Activated CD4-positive, alpha-beta T cell treated with anti-CD3 and anti-CD28 coated beads for 24 hours (primary cell): ENCODE results near the gene PSMD1.
"Not testable (repeated sequence)": the region's sequence is repeated elsewhere in the genome, so short reads cannot be mapped to it uniquely, and the experiment has no call there.

Source experiments
- DNase-seq, 2 donors: peaks; one replicate each; pipeline ENCODE4 v3.0.0-alpha.2; 2020; ENCODE audit warnings: low read depth in 2 of 2

PSMD1 gene

DNA sequence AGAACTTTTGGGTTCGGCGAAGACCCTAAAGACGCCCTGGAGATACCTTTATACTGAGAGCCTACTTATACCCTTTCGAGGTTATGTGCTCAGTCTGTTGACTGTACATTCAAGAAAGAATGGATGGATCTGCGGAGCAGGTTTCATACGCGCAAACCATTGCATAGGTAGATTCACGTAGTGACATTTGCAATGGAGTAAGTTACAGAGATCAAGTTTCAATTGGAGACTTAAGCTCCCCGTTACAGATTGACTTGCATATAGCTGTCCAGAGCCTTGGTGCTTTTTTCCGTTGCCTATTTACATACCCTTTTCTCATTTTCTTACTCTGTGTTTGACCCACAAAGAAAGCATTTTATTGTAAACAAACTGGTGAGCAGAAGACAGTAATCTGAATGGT, 923 bp downstream of the PSMD1 start:
- DNase-seq = no peak

DNA sequence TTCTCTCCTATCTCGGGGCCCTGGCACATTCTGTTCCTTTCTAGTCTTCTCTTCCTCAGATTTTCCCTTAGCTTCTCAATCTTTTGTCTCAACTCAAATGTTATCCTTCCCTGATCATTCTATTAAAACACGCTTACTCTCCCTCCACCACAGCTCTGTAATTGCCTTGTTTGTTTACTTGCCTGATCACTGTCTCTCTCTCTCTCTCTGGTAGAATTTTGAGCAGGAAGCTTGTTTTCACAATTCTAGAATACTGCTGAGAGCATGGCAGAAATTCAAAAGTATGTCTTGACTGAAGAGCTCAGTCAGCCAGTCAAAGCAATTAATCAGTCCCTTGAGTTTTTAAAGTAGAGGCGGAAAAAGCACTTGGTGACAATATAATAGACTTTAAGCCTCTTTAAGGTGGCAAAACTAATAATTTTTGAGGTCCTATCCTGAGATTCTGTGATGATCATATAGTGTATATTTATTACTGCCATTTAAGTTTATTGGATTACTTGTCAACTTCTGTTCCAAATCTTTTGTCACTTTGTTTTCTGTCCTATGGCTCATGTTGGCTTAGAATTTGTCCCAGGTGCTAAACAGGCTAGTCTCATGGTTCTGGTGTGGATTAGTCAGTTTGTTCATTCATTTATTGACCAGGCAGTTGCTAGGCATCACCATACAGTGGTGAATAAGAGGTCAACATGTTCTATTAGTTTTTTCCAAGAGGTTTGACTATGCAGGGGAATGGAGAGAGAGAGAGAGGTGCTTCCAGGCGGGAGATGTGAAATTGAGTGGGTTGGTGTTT, 2.3 kb downstream of the PSMD1 start:
- DNase-seq = no peak

DNA sequence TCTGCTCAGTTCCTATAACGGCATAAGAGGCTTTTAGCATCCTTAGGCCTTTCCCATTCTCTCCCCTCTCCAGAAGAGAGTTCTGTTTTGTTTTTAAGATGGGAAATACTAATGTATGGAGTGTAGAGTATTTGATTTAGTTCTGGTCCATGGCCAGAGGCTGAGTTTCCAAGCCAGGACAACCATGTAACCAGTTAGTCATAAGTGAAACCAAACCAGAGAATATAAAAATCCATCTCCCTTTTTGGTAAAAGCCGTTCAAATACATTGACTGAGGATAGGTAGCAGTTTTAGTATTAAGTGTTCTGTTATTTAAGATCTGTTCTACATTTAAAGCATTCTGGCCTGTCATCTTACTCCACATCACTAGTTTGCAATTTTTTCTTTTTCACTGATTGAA, 3.1 kb downstream of the PSMD1 start:
- DNase-seq = no peak

DNA sequence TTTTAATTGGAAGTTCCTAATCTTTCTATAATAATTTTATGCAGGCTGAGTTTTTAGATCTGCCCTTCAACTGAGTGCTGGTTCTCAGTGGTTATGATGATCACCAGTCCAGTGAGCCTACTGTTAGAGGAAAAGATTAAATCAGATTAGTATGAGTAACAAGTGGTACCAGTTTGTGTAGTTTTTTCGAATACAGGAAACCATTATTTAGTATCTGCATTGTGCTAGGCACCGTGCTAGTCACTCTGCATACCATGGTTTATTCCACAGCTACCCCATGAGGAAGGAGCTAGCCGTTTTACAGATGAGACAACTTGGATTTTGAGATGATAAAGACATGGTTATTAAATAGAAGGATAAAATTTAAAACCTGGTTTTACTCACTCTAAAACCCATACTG, 6.1 kb downstream of the PSMD1 start:
- DNase-seq = no peak

DNA sequence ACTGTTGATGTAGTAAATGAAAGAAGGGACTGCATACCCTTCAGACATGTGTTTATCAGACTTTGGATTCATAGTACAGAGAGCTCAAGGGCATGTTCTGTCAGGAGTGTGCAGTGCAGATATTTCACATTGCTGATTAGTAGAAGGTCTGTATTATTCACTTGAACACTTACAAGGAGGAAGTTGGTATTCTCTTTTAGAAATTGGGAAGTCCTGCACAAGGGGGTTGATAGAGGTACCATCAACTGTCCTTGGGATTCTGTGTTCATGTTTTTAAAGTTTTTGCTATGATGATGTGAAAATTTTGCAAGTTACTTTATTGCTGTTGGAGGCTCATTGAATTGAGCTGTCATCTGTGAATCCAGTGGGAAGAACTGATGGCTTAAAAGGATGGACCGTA, 6.7 kb downstream of the PSMD1 start:
- DNase-seq = no peak

DNA sequence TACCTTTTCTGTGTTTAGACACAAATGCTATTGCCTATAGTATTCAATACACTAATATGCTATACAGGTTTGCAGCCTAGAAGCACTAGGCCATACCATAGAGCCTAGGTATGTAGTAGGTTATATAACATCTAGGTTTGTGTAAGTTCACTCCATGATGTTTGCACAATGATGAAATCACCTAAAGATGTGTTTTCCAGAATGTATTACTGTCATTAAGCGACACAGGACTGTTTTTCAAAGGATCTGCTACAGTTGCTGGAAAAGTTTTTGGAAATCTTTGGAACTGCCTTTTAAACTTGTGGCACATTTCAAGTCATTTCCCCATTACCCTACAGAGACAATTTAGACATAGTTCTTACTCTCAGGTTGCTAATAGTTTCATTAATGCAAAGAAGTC, 9.3 kb downstream of the PSMD1 start:
- no peak for DNase-seq

DNA sequence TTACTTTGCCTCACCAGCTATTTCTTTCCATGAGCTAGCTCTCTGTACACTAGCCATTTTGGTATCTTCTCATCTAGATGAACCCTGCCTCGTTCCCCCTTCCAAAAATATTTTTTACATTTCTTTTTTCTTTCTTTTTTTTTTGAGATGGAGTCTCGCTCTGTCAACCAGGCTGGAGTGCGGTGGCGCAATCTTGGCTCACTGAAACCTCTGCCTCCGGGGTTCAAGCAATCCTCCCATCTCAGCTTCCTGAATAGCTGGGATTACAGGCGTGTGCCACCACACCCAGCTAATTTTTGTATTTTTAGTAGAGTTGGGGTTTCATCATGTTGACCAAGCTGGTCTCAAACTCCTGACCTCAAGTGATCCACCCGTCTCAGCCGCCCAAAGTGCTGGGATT, 10.9 kb downstream of the PSMD1 start:
- DNase-seq = not testable (repeated sequence)

DNA sequence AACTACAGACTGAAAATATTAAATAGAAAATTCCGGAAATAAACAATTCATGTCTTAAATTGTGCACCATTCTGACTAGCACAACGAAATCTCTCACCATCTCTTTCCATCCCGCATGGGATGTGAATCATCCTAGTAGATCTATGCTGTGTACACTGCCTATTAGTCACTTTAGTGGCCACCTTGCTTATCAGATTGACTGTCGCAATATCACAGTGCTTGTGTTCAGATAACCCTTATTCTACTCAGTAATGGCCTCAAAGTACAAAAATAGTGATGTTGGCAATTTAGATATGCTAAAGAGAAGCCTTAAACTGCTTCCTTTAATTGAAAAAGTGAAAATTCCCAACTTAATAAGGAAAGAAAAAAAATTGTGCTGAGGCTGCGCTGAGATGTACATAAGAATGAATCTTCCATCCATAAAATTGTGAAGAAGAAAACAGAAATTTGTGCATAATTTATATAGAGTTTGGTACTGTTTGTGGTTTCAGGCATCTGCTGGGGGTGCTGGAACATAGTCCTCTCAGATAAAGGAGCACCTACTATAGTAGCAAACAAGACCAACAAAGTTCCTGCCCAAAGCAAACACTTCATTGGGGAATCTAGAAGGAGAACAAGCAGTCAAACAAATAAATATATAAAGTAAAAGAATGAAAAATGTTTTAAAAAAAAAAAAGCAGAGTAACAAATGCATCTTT, 12.0 kb downstream of the PSMD1 start:
- DNase-seq = no peak

DNA sequence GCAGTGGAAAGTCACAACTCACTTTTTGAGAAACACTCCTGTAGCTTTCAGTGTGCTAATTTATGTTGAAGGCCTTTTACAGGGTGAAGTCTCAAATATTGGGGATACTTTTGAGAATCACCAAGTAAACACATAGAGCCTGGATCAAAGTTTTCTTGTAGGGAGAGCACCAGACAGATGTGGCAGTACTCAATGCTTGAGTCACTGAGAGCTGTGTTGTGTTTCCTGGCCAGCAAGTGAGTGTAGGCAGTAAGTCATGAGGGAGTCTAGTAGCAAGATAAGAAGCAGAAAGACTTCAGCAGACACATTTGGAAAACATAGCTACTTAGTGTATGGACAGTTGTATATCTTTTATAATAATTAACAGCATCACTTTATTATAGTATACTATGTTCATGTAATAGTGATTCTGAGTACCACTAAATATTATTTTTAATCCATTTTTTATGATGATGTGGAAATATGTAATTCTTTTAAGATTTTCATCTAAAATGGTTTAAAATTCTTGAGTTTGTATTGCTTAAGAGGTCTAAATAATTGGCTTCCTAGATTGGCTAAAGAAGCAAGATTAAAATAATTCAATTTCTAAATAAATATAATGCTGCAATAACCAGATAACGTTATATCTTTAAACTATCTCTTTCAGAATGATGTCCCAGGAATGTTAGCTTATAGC, 12.8 kb downstream of the PSMD1 start:
- DNase-seq = no peak

DNA sequence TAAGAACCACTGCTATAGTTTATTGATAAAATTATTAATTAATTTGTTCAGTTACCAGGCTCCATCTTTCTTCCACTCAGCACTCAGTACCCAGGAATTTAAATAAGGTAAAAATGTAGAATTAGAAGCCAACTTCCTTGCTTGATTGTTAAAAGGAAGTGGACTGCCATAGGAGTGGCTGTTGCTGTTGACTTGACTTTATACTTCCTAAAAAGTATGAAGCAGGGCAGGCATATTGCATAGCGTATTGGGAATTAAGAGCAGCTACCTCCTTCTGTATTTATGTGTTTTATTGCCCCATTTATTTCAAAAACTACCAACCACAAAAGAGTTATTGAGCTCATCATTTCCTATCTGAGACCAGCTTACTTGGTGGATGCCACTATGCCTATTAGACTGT, 27.9 kb downstream of the PSMD1 start:
- DNase-seq = no peak

DNA sequence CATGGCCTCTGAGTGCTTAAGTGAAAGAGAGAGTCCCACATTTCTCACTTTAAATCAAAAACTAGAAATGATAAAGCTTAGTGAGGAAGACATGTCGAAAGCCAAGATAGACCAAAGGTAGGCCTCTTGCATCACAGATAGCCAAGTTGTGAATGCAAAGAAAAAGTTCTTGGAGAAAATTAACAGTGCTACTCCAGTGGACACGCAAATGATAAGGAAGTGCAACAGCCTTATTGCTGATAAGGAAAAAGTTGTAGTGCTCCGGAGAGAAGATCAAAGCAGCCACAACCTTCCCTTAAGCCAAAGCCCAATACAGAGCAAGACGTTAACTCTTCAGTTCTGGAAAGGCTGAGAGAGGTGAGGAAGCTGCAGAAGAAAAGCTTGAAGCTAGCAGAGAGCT, 32.1 kb downstream of the PSMD1 start:
- no peak for DNase-seq

DNA sequence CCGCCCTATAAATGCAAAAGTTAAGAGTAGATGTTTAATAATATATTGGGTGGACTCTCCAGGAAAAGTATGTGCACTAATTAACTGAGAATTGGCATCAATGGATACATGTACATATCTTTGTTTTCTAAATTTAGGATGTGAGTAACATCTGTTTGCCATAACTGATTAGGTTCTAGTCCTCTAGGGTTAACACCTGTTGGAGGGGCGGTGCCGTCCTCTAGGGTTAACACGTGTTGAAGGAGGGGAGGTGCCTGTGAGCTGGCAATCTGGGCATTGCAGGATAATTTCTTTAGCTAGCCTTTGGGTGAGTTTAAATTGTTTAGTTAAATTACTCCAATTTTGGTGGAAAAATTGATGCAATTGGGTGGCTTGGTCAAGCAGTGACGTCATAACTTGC, 37.3 kb downstream of the PSMD1 start:
- no peak for DNase-seq

DNA sequence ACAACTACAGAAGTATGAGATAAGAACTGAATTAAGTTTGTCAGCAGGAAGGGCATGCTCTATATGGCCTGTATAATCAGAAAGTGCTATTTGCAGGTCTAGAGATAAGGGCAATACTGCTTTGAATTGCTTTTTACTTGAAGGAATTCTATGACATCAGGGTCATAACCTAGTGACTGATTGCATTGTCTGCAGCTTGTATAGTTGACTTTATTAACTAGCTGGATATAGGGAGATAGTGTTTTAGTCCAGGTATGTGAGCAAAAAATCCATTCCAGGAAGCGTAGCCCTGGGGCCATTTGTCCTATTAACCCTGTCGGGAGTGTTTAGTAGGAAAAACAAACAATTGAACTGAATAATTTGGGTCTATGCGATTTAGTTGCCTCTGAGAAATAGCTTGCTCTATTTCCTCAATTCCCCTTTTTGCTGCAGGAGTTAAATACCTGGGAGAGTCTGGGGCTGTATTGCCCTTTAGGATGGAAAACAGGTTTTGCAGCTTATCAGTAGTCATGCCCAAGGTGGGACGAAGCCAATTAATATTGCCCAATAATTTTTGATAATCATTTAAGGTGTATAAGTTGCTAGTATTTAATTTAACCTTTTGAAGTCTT, 38.2 kb downstream of the PSMD1 start:
- no peak for DNase-seq

DNA sequence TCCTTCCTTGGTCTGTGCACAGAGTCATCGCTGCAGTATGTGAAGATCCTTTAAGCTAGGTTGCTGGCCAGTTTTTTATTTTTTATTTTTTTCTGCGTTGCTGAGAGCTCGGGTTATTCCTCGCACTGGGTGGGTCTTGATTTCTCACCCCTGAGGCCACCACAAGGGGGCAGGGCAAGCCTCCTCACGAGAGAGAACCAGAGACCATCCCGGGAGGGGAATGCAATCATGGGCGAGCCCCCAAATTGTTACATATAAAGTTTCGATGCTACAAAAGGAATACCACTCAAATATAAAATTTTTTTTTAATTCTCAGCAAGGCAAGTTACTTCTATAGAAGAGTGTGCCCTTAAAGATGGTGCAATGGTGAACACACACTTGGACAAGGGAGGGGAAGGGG, 43.3 kb downstream of the PSMD1 start:
- no peak for DNase-seq

DNA sequence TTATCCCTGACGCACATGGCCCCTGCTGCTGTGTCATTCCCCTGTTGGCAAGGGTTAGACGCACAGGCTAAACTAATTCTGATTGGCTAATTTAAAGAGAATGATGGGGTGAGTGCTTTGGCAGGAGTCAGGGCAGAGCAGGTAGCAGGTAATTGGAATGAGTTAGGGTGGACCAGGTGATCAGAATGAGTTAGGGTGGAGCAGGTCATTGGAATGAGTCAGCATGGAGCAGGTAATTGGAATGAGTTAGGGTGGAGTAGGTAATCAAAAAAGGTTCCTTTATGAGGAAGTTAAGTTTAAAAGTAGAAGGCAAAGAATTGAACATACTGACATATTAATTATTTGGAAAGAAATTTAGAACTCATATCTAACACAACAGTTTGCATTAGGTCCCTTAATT, 43.7 kb downstream of the PSMD1 start:
- not testable (repeated sequence) for DNase-seq

DNA sequence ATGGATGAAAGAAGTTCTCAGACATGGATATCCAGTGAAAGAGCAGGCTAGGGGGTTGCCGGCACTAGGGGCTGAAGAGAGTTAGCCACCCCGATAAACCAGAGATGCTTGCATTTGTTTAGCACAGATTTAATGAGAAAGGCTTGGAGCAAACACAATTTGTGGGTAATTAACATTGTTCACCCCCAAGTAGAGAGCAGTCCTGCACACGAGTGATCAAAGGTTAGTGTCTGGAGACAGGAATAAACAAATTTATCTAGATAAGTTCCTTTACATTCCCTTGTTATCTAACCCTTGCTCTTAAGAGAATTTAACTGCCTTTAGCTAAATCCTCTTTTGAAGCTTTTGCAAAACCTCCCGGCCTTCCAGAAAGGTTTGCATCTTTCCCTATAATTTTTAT, 44.3 kb downstream of the PSMD1 start:
- DNase-seq = no peak

DNA sequence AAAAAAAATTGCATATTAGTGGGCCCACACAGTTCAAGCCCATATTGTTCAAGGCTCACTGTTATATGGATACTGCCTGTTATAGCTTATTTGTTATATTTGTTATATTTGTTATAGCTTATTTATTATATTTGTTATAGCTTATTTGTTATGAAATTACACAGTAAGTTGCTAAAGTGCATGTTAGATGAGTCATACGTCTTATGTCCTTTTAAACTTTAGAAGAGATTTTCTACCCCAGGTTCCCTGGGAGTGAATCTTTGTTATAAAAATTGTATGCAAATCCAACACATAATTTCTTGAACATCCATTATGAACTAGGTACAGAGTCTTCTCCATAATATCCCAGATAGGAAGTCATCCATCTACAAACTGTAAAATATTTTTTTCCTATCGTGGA, 46.1 kb downstream of the PSMD1 start:
- DNase-seq = no peak

DNA sequence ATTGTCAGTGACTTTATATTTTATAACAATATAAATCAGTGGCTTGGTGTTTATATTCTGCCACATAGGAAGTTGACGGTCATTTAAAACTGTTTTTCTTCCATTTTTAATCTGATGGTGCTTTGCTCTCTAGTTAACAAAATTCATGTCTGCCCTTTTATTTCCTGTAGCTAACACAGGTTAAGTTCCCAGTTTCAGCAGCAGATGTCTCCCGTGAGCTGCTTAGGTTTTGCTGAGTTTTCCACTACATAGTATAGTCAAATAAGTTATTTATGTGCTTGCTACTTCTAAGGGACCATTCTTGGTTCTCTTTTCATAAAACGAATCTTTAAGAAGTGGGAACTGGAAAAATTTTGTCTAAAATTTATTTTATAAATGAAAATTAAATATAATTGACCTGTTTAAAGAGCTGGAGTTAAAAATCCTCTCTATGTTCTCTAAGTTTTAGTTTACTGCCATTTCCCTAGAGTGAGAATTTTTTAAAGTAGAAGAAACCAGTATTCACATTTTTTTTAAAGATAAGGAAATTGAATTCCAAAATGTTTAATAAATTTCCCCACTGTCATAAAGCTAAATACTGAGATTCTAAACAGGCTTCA, 47.5 kb downstream of the PSMD1 start:
- peak; percentile 18 to 23 for DNase-seq

DNA sequence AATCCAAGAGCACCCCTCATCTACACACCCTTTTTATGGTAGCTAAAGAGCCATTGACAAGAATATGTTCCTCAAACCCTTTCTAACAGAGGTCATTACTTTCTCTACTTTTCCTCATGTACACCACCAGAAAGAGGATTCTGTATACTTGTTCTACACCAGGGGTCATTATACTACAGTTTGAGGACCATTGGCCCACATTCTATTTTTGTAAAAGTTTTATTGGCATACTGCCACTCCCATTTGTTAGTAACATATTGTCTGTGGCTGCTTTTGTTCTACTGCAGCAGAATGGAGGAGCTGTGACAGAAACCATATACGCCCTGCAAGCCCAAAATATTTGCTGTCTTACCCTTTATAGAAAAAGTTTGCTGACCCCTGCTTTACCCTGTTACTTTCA, 53.9 kb downstream of the PSMD1 start:
- no peak for DNase-seq

DNA sequence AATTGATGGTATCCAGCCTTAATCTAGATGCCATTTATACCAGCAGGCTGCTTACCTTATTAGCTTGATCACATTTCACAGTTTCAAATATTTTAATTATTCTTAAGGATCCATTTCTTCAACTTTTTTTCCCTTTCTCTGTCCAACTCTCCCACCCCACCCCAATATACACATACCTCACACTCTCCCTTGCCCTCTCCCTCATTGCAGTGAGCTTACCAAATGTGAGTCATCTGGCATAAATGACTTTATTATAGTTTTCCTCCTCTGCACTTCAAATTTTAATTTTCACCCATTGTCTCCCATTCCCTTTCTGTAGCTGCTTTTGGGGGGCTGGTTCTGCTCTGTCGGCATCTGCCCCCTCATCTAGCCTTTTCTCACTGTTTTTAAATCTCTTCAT, 55.3 kb downstream of the PSMD1 start:
- DNase-seq = no peak

DNA sequence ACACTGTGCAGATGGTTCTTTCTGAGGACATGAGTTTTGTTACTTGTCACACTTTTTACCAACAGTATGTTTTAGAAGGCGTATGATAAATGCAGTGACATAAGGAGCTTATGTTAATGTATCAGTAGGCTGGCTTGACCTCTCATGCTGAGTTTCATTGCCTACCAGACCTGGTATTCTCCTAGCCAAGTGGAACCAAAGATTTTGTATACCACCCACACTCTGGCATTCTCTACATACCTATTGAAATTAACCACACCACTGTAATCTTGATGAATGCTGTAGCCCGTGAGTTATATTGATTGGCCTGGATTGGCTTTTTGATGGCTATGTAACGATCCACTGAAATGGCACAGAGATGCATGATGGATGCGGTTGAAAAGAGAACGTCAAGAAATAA, 56.8 kb downstream of the PSMD1 start:
- no peak for DNase-seq

DNA sequence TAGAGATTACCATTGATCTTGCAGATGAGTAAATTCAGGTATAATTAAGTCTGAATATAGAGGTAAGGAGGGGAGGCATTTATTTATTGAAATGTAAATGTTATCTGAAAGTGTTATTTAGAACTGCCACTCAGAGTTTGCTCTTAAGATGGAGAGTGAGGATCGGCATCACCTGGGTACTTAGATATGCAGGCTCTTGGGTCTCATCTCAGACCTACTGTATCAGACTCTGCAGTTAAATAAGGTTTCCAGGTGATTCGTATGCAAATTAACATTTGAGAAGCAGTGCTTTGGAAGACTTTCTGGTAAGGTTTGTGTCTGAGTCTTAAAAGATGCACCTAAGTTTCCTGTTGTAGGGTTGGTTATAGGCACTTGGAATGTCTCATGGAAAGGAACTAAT, 59.0 kb downstream of the PSMD1 start:
- DNase-seq = no peak
